ENCODE measurements around the gene TRMT10A. TPM values are rescaled to one million over a fixed set of nuclear protein-coding genes. Genes with fewer than 3 reads are reported as not detected.
A peak's percentile ranks its signal among the peaks of the same experiment; 100 is the strongest.

TRMT10A gene
- total and polyA plus RNA-seq, 2 of the 13 experiments (the other 11 are each of a cell fraction or from before 2014, with no cell fraction given) = 3.9 to 12.6 TPM

DNA sequence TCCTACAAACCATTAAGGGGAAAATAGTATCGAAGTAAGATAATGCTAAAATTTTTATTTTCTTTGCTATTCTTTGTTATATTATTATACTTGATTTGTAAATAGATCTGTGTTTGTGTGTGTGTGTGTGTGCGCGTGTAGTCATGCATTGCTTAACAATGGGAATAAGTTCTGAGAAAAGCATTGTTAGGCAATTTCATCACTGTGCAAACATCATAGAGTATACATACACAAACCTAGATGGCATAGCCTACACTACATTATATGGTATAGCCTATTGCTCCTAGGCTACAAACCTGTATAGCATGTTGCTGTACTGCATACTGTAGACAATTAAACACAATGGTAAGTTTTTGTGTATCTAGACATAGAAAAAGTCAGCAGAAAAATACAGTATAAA lies 27.9 kb upstream of the TRMT10A start:
- FAIRE-seq (no peak), DNase-seq (ENCODE audit: low spot score) (no peak), ATAC-seq (no peak)
- H3K4me1 ChIP-seq (ENCODE audit: insufficient read depth, low read length) = no peaks in the 10 kb centered on the region
- peaks cover 6 to 57% of the 10 kb centered on the region in 2 experiments for H3K36me3 ChIP-seq (replicated peaks in 1 of 2; ENCODE audit: control insufficient read depth in 1 of 2, insufficient read depth in 2 of 2, low read length in 2 of 2)
- in situ Hi-C loops (cut with HindIII; ENCODE audit: extremely low pct_ligation_motif_present, low pct_unique_long_range_greater_than_20kb) (no loop called here), intact Hi-C loops (cut with micrococcal nuclease; ENCODE audit: unreplicated experiment) (no loop called here)
- CTCF ChIA-PET (ENCODE audit: low intra/inter-chr PET ratio, low total read pairs) = no interaction called here
- H3K79me2 ChIP-seq (ENCODE audit: insufficient read depth, low read length) = no peaks in the 10 kb centered on the region
- H3K9me3 ChIP-seq (ENCODE audit: low read length) = no peaks in the 10 kb centered on the region
- no peak overlapping the region for H3K9ac ChIP-seq (ENCODE audit: insufficient read depth, low read depth, low read length)
- H4K20me1 ChIP-seq (ENCODE audit: insufficient read depth, low read length) = no peaks in the 10 kb centered on the region
- H2AFZ ChIP-seq (ENCODE audit: low read length) = no peak overlapping the region
- WGBS (ENCODE audit: low lambda C conversion rate) = 90% methylated on average over 3 of the region's 3 CpGs
- H3K27ac ChIP-seq (ENCODE audit: extremely low read length, insufficient read depth, low read length) = no peak overlapping the region
- no peak overlapping the region for H3K4me3 ChIP-seq (replicated peaks in 1 of 3; ENCODE audit: insufficient read depth in 1 of 3, low read depth in 2 of 3, low read length in 3 of 3)
- H3K4me2 ChIP-seq (ENCODE audit: low read depth, low read length) = no peak overlapping the region
- BruUV-seq (replicated peaks) = no TSS peak
- no peaks in the 10 kb centered on the region; a peak in 1 of 5 replicates for H3K27me3 ChIP-seq (ENCODE audit: control insufficient read depth in 1 of 2, insufficient read depth in 2 of 2, low read length in 2 of 2)
- TF ChIP-seq, protein P1, sequence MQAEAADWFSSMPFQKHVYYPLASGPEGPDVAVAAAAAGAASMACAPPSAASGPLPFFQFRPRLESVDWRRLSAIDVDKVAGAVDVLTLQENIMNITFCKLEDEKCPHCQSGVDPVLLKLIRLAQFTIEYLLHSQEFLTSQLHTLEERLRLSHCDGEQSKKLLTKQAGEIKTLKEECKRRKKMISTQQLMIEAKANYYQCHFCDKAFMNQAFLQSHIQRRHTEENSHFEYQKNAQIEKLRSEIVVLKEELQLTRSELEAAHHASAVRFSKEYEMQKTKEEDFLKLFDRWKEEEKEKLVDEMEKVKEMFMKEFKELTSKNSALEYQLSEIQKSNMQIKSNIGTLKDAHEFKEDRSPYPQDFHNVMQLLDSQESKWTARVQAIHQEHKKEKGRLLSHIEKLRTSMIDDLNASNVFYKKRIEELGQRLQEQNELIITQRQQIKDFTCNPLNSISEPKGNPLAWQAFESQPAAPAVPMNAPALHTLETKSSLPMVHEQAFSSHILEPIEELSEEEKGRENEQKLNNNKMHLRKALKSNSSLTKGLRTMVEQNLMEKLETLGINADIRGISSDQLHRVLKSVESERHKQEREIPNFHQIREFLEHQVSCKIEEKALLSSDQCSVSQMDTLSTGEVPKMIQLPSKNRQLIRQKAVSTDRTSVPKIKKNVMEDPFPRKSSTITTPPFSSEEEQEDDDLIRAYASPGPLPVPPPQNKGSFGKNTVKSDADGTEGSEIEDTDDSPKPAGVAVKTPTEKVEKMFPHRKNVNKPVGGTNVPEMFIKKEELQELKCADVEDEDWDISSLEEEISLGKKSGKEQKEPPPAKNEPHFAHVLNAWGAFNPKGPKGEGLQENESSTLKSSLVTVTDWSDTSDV (CRISPR knock-in tag; IDR thresholded peaks at IDR 0.05) = no peak
- TF ChIP-seq ZNF160 (CRISPR knock-in tag; IDR thresholded peaks at IDR 0.05) (no peak), ZFP1 (CRISPR knock-in tag; IDR thresholded peaks at IDR 0.05) (no peak), DPF2 (CRISPR knock-in tag; IDR thresholded peaks at IDR 0.05; ENCODE audit: borderline replicate concordance, low read depth) (no peak), SOX5 (CRISPR knock-in tag; IDR thresholded peaks at IDR 0.05; ENCODE audit: borderline replicate concordance) (peak; percentile 27; the same call in 1 of the 2 replicates), SOX13 (IDR thresholded peaks at IDR 0.05) (no peak), SOX13 (CRISPR knock-in tag; conservative IDR thresholded peaks at IDR 0.05 in 1 of 2, IDR thresholded peaks at IDR 0.05 in 1 of 2) (peak in 1 of 2 experiments; percentile 50; a peak in 1 of 4 replicates), IKZF1 (IDR thresholded peaks at IDR 0.05) (no peak), DNMT3B (CRISPR knock-in tag; conservative IDR thresholded peaks at IDR 0.05) (no peak), HDAC2 (CRISPR knock-in tag; IDR thresholded peaks at IDR 0.05) (no peak), PAWR (CRISPR knock-in tag; IDR thresholded peaks at IDR 0.05; ENCODE audit: borderline replicate concordance) (no peak), TCF7L2 (IDR thresholded peaks at IDR 0.05; ENCODE audit: low read depth, low read length) (no peak), ZNF878 (CRISPR knock-in tag; IDR thresholded peaks at IDR 0.05) (no peak), HOXA7 (CRISPR knock-in tag; IDR thresholded peaks at IDR 0.05) (no peak), TSC22D2 (CRISPR knock-in tag; IDR thresholded peaks at IDR 0.05; ENCODE audit: borderline replicate concordance) (no peak), BHLHE40 (IDR thresholded peaks at IDR 0.05; ENCODE audit: low read length) (no peak), SOX6 (IDR thresholded peaks at IDR 0.05) (no peak), SOX6 (CRISPR knock-in tag; IDR thresholded peaks at IDR 0.05) (peak; percentile 26; the same call in 1 of the 2 replicates), FIP1L1 (IDR thresholded peaks at IDR 0.05; ENCODE audit: borderline replicate concordance, insufficient read depth, low read depth, low read length) (no peak), ZNF547 (CRISPR knock-in tag; IDR thresholded peaks at IDR 0.05) (no peak), CEBPB (IDR thresholded peaks at IDR 0.05; ENCODE audit: borderline replicate concordance, low read depth, low read length) (peak; percentile 17; the same call in 1 of the 2 replicates), ZNF232 (CRISPR knock-in tag; IDR thresholded peaks at IDR 0.05; ENCODE audit: borderline replicate concordance) (no peak)
- TF ChIP-seq, protein P2, sequence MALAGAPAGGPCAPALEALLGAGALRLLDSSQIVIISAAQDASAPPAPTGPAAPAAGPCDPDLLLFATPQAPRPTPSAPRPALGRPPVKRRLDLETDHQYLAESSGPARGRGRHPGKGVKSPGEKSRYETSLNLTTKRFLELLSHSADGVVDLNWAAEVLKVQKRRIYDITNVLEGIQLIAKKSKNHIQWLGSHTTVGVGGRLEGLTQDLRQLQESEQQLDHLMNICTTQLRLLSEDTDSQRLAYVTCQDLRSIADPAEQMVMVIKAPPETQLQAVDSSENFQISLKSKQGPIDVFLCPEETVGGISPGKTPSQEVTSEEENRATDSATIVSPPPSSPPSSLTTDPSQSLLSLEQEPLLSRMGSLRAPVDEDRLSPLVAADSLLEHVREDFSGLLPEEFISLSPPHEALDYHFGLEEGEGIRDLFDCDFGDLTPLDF (CRISPR knock-in tag; IDR thresholded peaks at IDR 0.05) = no peak
- POLR2A ChIA-PET = no interaction called here

Measured in HepG2 (cell line).